Measurements from ENCODE around the gene HSPBAP1. TPM values are rescaled to one million over a fixed set of nuclear protein-coding genes. Genes with fewer than 3 reads are reported as not detected.

The HSPBAP1 gene
- total and polyA plus RNA-seq, 2 of the 4 experiments (the other 2 are of a cell fraction), result 2.6 to 4.8 TPM

- Histone ChIP-seq H3K36me3 (ENCODE audit: control insufficient read depth, insufficient read depth, low read length) (no peaks in the 10 kb centered on the region), H3K9me3 (ENCODE audit: control insufficient read depth, insufficient read depth, low read length) (no peaks in the 10 kb centered on the region), H3K79me1 (ENCODE audit: low read depth in 1 of 2, low read length in 2 of 2) (peaks cover 0 to 6% of the 10 kb centered on the region in 2 experiments; a peak in 1 of 4 replicates), H2BK20ac (ENCODE audit: low read depth, low read length) (no peak overlapping the region), H2AFZ (replicated peaks; ENCODE audit: low read length, poor library complexity) (no peak overlapping the region), H3K14ac (replicated peaks; ENCODE audit: low read depth, low read length) (no peak overlapping the region), H2AK5ac (ENCODE audit: low read depth, low read length) (peak overlapping the region; percentile 59; the same call in 1 of the 2 replicates), H4K91ac (ENCODE audit: insufficient read depth, low read depth, low read length) (0 out of 2 replicates have a peak overlapping the region, but pooled peaks have one; percentile 7), H2BK15ac (ENCODE audit: low read depth, low read length) (peak overlapping the region; percentile 33; the same call in 1 of the 3 replicates), H3K4me1 (ENCODE audit: control insufficient read depth, insufficient read depth, low read length) (peaks cover 3% of the 10 kb centered on the region), H4K8ac (ENCODE audit: low read depth in 2 of 2, low read length in 2 of 2) (no peak overlapping the region), H3K18ac (ENCODE audit: low read depth, low read length) (no peak overlapping the region), H2AK9ac (replicated peaks; ENCODE audit: low read depth, low read length, poor library complexity) (no peak overlapping the region), H4K20me1 (ENCODE audit: insufficient read depth, low read length) (no peaks in the 10 kb centered on the region; the same call in 1 of the 2 replicates), H3K9me1 (ENCODE audit: insufficient read depth, low read length) (peaks cover 3% of the 10 kb centered on the region; the same call in 1 of the 2 replicates), H3K27me3 (ENCODE audit: control insufficient read depth, insufficient read depth, low read length) (no peaks in the 10 kb centered on the region), H3K23ac (ENCODE audit: low read depth, low read length) (no peak overlapping the region), H3K4me2 (ENCODE audit: low read depth, low read length) (no peak overlapping the region), H3K27ac (ENCODE audit: insufficient read depth, low read length) (no peak overlapping the region), H2BK120ac (ENCODE audit: low read depth, low read length) (no peak overlapping the region), H3K4ac (ENCODE audit: low read depth, low read length) (no peak overlapping the region), H3K56ac (ENCODE audit: extremely low read depth, insufficient read depth, low read length) (no peak overlapping the region), H2BK5ac (ENCODE audit: low read depth, low read length, poor library complexity, severe bottlenecking) (no peak overlapping the region), H4K5ac (ENCODE audit: low read depth, low read length) (no peak overlapping the region), H3K9ac (ENCODE audit: low read depth, low read length) (no peak overlapping the region), H3K4me3 (ENCODE audit: insufficient read depth, low read depth, low read length) (no peak overlapping the region)
- POLR2A ChIA-PET (ENCODE audit: unreplicated experiment), result no interaction called here
- BruUV-seq (replicated peaks), result no TSS peak
- ATAC-seq (ENCODE audit: low read depth) (no peak), DNase-seq (no peak)
- intact Hi-C loops (cut with micrococcal nuclease), result no loop called here
- no peak for TF ChIP-seq RCOR1 (IDR thresholded peaks at IDR 0.05; ENCODE audit: insufficient replicate concordance, low read length)
- no peak for TF ChIP-seq SMC3 (IDR thresholded peaks at IDR 0.05; ENCODE audit: low read depth, low read length)
- no peak for TF ChIP-seq RFX5 (IDR thresholded peaks at IDR 0.05; ENCODE audit: low read depth, low read length)
- TF ChIP-seq MXI1 (IDR thresholded peaks at IDR 0.05; ENCODE audit: borderline replicate concordance, low read depth, low read length), result no peak
- TF ChIP-seq RAD21 (IDR thresholded peaks at IDR 0.05; ENCODE audit: low read length), result no peak
- TF ChIP-seq MAFK (IDR thresholded peaks at IDR 0.05; ENCODE audit: low read depth, low read length), result no peak
- dilution Hi-C loops (cut with HindIII; ENCODE audit: low sequenced_read_pairs, unreplicated experiment), result no loop called here
- in situ Hi-C loops (cut with MboI; ENCODE audit: low sequenced_read_pairs), result no loop called here
- CTCF ChIA-PET, result no interaction called here
- no CpG with 5 or more reads among the region's 1 CpG for WGBS, 2 experiments (ENCODE audit: extremely low coverage in 2 of 2, insufficient read length in 1 of 2)
Observed at GRCh38 chr3:122782804-122783203, 10.8 kb downstream of the HSPBAP1 start.
